GM12872 (cell line): ENCODE results near the gene ZNF823.
A peak's percentile ranks its signal among the peaks of the same experiment; 100 is the strongest.

Source experiments
- TF ChIP-seq, protein P1 (sequence below): IDR thresholded peaks from 3 replicates; pipeline ENCODE4 v1.5.1; 2011; ENCODE audit warnings: low read depth, mild to moderate bottlenecking, low read length, moderate library complexity; ENCODE audit not compliant: insufficient read depth

The ZNF823 gene

DNA sequence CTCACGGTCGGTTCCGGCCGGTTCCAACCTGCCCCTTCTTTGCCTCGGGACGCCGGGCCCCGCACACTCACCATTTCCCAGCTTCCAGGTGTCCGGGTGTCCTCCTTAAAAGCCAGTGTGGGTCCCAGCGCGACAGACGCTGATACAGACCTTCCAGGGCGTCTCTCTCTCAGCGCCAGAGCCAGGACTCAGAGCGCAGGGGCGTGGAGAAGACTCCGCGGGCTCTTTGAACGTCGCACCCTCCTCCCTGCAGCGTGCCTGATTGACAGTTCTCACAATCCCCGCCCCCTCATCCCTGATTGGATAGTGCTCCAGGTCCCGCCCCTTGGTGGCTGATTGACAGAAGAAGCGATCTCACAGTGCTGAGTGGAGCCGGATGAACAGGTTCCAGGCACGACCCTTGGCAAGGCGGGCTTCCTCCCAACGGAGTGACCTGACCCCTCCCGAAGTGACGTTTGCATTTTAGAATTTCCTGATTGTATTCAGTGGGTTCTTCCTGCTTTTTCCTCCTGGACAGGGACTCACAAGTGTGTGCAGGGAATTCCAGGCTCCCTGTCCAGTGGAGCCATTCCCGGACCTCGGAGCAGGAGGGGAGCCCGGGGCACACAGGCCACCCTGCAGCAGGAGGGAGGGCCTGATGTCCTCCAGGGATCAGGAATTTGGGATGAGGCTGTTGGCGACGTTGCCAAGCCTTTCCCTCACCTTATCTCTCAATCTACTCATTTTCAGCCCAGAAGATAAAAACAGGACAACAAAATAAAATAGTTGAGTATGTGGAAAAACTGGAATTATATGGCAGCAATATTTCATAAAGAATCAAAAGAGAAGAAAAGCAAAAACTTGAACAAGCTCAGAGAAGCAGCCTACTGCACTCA is at the start of gene ZNF823:
ZNF823 (minus strand) TSS at position 201 of the 875 bp plus-strand sequence; CDS start at position 74, 127 bp downstream.
- TF ChIP-seq, protein P1, sequence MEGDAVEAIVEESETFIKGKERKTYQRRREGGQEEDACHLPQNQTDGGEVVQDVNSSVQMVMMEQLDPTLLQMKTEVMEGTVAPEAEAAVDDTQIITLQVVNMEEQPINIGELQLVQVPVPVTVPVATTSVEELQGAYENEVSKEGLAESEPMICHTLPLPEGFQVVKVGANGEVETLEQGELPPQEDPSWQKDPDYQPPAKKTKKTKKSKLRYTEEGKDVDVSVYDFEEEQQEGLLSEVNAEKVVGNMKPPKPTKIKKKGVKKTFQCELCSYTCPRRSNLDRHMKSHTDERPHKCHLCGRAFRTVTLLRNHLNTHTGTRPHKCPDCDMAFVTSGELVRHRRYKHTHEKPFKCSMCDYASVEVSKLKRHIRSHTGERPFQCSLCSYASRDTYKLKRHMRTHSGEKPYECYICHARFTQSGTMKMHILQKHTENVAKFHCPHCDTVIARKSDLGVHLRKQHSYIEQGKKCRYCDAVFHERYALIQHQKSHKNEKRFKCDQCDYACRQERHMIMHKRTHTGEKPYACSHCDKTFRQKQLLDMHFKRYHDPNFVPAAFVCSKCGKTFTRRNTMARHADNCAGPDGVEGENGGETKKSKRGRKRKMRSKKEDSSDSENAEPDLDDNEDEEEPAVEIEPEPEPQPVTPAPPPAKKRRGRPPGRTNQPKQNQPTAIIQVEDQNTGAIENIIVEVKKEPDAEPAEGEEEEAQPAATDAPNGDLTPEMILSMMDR, result no peak

DNA sequence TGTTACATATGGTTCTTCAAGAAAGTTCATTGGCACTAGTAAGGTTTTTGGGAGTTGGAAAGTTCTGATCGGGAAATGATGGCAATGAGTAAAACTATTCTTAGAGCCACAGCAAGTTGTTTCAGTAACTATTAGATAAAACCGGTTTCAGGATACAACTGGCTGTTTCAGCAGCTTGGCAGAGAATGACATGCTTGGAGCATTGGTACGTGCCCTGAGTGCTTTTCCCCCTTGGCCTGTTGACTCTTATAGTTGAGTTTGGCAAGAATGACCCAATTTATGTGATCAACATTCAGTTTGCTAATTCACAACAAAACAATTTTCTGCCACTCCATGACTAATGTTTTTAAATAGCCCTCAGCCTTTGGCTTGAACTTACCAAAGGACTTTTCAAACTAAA is 48.8 kb upstream of the ZNF823 start:
- TF ChIP-seq, protein P1, result no peak

DNA sequence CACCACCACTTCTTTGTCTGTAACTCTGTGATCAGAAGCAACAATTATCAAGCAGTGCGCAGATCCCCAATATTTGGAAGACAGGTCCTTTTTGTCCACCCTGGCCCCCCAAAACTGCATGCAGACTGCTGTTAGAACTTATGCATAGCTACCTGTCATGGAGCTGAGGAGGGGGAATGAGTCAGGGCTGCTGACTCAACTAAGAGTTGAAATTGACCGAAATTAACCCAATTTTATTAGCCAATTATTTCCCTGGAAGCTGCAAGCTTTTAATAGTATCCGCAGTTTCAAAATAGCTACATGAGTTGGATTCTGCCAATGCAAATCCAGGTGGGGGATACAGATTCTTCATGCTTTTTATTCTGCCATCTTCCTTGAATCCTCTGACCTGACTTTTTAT is 45.6 kb upstream of the ZNF823 start:
- TF ChIP-seq, protein P1, result no peak

DNA sequence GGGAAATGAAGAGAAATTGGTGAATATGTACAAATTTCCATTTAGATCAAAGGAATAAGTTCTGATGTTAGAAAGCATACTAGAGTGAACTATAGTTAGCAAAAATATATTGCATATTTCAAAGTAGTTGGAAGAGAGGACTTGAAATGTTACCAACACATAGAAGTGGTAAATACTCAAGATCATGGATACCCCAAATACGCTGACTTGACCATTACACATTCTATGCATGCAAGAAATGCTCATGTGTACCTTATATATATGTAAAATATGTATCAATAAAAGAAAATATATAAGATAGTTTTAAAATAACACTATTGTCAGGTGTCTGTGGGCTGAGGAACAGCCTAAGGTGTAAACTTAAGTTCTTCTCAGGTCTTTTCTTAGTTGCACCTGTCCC is 45.0 kb upstream of the ZNF823 start:
- TF ChIP-seq, protein P1, result no peak

DNA sequence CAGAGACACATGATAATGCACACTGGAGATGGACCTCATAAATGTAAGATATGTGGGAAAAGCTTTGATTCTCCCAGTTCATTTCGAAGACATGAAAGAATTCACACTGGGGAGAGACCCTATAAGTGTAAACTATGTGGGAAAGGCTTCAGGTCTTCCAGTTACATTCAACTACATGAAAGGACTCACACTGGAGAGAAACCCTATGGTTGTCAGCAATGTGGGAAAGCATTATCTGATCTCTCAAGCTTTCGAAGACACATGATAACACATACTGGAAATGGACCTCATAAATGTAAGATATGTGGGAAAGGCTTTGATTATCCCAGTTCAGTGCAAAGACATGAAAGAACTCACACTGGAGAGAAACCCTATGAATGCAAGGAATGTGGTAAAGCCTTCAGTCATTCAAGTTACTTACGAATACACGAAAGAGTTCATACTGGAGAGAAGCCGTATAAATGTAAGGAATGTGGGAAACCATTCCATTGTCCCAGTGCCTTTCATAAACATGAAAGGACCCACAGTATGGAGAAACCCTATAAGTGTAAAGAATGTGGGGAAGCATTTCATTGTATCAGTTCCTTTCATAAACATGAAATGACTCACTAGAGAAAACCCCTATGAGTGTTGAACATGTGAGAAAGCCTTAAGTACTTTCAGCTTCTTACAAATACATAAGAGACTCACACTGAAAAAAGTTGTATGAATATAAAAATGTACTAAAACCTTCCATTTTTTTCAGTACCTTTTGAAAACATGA is 42.7 kb upstream of the ZNF823 start:
- TF ChIP-seq, protein P1, result no peak

DNA sequence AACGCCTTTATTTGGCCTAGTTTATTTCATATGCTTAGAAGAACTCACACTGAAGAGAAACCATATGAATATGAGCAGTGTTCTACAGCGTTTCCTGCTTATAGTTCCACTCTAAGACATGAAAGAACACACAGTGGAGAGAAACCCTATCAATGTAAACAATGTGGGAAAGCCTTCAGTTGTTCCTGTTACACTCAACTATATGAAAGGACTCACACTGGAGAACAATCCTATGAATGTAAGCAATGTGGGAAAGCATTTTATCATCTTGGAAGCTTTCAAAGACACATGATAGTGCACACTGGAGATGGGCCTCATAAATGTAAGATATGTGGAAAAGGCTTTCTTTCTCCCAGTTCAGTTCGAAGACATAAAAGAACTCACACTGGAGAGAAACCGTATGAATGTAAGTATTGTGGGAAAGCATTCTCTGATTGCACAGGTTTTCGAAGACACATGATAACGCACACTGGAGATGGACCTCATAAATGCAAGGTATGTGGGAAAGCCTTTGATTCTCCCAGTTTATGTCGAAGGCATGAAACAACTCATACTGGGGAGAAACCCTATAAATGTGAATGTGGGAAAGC is 41.8 kb upstream of the ZNF823 start:
- TF ChIP-seq, protein P1, result no peak

DNA sequence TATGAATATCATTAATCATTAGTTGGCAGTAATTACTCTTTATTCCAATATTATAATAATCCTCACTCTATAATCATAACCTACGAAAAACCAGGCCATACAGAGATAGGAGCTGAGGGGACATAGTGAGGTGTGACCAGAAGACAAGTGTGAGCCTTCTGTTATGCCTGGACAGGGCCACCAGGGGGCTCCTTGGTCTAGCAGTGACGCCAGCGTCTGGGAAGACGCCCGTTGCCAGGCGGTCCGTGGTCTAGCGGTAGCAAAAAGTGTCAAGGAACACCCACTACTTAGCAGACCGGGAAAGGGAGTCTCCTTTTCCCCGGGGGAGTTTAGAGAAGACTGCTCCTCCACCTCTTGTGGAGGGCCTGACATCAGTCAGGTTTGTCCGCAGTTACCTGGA is 32.8 kb upstream of the ZNF823 start:
- TF ChIP-seq, protein P1, result peak; percentile 32; the same call in 2 of the 3 replicates
